ENCODE measurements around the gene RNF14.

DNA sequence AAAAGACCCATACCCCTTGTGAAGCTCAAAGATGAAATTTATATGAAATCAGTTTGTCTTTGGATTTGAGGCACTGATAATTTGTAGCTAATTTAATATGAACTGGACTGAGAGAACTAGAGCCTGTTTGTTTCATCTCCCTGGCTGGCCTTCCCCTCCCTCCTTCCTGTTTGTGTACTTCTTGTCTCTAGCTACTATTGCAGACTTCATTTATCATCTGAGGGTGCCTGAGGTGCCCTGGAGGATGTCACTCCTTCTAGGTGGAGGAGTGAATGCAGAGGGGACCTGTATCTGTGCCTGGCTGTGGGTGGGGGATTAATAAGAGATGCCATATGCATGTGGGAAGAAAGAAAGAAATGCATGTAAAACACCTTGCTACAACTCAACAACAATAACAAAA, 66.1 kb downstream of the RNF14 start:
- TF ChIP-seq, protein P1, sequence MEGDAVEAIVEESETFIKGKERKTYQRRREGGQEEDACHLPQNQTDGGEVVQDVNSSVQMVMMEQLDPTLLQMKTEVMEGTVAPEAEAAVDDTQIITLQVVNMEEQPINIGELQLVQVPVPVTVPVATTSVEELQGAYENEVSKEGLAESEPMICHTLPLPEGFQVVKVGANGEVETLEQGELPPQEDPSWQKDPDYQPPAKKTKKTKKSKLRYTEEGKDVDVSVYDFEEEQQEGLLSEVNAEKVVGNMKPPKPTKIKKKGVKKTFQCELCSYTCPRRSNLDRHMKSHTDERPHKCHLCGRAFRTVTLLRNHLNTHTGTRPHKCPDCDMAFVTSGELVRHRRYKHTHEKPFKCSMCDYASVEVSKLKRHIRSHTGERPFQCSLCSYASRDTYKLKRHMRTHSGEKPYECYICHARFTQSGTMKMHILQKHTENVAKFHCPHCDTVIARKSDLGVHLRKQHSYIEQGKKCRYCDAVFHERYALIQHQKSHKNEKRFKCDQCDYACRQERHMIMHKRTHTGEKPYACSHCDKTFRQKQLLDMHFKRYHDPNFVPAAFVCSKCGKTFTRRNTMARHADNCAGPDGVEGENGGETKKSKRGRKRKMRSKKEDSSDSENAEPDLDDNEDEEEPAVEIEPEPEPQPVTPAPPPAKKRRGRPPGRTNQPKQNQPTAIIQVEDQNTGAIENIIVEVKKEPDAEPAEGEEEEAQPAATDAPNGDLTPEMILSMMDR (IDR thresholded peaks at IDR 0.05) = no peak
- TF ChIP-seq POLR2A (IDR thresholded peaks at IDR 0.05) = no peak

Data from right lobe of liver (tissue), 4 donors.